Osteoblast (primary cell): ENCODE data around the gene ARHGEF1. TPM values are rescaled to one million over a fixed set of nuclear protein-coding genes. Genes with fewer than 3 reads are reported as not detected.

Experiments used
- DNase-seq: peaks from one replicate; pipeline ENCODE4 v3.0.0; 2011; ENCODE audit warnings: low spot score, mixed read lengths; ENCODE audit not compliant: insufficient read length; ENCODE audit errors: missing footprints
- H2AFZ ChIP-seq: 2 replicates; pipeline ENCODE4 v1.6.0; 2011; ENCODE audit warnings: mild to moderate bottlenecking, low read length
- H3K27ac ChIP-seq: 2 replicates; pipeline ENCODE4 v1.5.1; 2011; ENCODE audit warnings: mild to moderate bottlenecking, low read depth, low read length, moderate library complexity
- H3K27me3 ChIP-seq: 2 replicates; pipeline ENCODE4 v1.6.0; 2012; ENCODE audit warnings: mild to moderate bottlenecking, control low read depth, inconsistent platforms, low read length, moderate library complexity; ENCODE audit not compliant: insufficient read depth
- H3K36me3 ChIP-seq: 2 replicates; pipeline ENCODE4 v1.5.1; 2011; ENCODE audit warnings: mild to moderate bottlenecking, low read length, control low read depth, moderate library complexity; ENCODE audit not compliant: insufficient read depth
- H3K4me1 ChIP-seq: 2 replicates; pipeline ENCODE4 v1.5.1; 2011; ENCODE audit warnings: mild to moderate bottlenecking, low read length, control low read depth, moderate library complexity; ENCODE audit not compliant: insufficient read depth
- H3K4me2 ChIP-seq: 2 replicates; pipeline ENCODE4 v1.6.0; 2011; ENCODE audit warnings: mild to moderate bottlenecking, low read length; ENCODE audit not compliant: insufficient read depth
- H3K4me3 ChIP-seq: fragments of 200-600 bp; sonication (generic); 3 replicates; pipeline ENCODE4 v1.5.1; 2012; ENCODE audit warnings: mild to moderate bottlenecking, low read length, inconsistent platforms; ENCODE audit not compliant: insufficient read depth
- H3K79me2 ChIP-seq: 2 replicates; pipeline ENCODE4 v1.6.0; 2012; ENCODE audit warnings: mild to moderate bottlenecking, low read length, control low read depth, inconsistent platforms; ENCODE audit not compliant: insufficient read depth
- H3K9me3 ChIP-seq: 2 replicates; pipeline ENCODE4 v1.5.1; 2011; ENCODE audit warnings: low read depth, low read length, control low read depth
- H4K20me1 ChIP-seq: 2 replicates; pipeline ENCODE4 v1.6.0; 2012; ENCODE audit warnings: mild to moderate bottlenecking, low read length, control low read depth; ENCODE audit not compliant: insufficient read depth
- total RNA-seq: library from RNA; depleted of rRNA; stranded (reverse); fragments of >200 nt; gene quantifications from 2 replicates; pipeline ENCODE4 v1.2.3, GENCODE V29; 2012
- TF ChIP-seq, protein P1 (sequence below): IDR thresholded peaks from 2 replicates; pipeline ENCODE4 v1.5.1; 2011; ENCODE audit warnings: mild to moderate bottlenecking, low read depth, low read length, moderate library complexity; ENCODE audit errors: extremely low read depth

Gene ARHGEF1
- total RNA-seq, 1 donor: 31.8 TPM

DNA sequence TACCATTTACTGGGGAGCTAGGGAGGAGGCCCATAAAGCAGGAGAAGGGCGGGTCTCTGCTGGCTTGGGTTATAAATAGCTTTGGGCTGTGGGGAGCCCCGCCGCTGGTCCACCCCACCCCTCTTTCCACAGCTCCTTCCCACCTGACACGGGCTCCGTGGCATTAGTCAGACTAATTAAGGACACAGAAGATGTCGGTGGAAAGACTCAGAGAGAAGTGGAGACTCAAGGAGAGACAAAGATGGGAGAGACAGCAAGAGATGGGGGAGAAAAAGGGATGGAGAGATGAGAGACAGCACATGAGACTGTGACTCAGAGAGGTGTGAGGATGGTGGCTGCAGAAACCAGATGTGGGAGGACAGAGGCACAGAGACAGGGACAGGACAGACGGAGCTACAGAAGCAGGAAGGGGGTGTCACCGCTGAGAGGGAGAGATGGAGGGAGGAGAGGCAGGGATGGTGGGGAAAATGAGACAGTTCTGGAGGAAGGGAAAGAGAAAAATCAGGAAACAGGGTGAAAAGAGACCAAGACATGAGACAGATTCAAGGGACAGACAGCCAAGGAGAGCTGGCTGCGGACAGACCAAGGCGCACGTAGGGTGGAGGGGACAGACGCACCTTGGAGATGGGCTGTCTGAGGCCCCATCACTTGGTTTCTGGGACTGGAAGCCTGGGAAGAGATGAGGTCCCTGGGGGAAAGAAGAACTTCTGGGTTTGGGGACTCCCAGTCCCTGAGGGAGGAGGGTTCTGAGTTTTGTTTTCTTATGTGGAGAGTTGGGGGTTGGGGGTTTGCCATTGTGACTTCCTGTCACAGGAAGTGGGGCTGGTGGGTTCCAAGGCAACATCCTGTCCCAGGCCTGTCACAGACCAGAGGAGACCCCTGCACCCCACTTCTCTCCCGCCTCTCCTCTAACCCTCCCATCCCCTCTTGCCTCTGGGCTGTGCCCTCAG, 4.1 kb downstream of the ARHGEF1 start:
- no peak overlapping the region for H3K4me3 ChIP-seq
- H2AFZ ChIP-seq: no peak overlapping the region
- peak; percentile 93 for DNase-seq
- H3K9me3 ChIP-seq: no peaks in the 10 kb centered on the region
- H3K36me3 ChIP-seq: peaks cover 20% of the 10 kb centered on the region
- H3K27ac ChIP-seq: no peak overlapping the region
- H3K27me3 ChIP-seq: no peaks in the 10 kb centered on the region
- peaks cover 47% of the 10 kb centered on the region for H4K20me1 ChIP-seq
- H3K4me1 ChIP-seq: peaks cover 24% of the 10 kb centered on the region
- peaks cover 39% of the 10 kb centered on the region for H3K79me2 ChIP-seq
- H3K4me2 ChIP-seq: no peak overlapping the region
- TF ChIP-seq, protein P1, sequence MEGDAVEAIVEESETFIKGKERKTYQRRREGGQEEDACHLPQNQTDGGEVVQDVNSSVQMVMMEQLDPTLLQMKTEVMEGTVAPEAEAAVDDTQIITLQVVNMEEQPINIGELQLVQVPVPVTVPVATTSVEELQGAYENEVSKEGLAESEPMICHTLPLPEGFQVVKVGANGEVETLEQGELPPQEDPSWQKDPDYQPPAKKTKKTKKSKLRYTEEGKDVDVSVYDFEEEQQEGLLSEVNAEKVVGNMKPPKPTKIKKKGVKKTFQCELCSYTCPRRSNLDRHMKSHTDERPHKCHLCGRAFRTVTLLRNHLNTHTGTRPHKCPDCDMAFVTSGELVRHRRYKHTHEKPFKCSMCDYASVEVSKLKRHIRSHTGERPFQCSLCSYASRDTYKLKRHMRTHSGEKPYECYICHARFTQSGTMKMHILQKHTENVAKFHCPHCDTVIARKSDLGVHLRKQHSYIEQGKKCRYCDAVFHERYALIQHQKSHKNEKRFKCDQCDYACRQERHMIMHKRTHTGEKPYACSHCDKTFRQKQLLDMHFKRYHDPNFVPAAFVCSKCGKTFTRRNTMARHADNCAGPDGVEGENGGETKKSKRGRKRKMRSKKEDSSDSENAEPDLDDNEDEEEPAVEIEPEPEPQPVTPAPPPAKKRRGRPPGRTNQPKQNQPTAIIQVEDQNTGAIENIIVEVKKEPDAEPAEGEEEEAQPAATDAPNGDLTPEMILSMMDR: no peak

DNA sequence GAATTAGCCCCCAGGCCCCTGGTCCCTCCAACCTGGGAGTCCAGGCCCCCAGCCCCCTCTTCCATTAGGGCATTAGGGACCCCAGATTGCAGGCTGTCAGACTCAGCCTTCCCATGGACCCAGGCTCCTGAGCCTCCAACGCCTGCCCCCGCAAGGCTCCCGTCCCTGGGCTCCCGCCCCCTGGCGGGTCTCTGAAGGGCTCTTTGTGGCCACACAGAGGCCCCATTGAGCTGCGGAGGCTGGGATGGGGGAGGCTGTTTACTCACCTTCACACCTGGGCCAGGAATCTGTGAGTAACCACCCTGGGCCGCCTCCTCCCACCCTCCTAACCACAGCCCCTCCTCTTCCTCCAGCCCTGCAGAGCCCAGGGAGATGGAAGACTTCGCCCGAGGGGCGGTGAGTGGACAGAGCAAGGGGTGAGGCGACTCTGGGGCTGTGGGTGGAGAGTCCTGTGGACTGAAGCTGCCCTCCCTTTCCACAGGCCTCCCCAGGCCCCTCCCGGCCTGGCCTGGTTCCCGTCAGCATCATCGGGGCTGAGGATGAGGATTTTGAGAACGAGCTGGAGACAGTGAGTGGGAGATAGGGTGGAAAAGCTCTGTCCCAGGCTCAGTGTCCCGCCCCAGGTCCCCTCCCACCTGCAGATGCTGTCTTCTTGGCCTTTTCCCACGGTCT, 4.9 kb downstream of the ARHGEF1 start:
- Histone ChIP-seq H3K36me3 (peaks cover 24% of the 10 kb centered on the region), H4K20me1 (peaks cover 47% of the 10 kb centered on the region), H3K27ac (no peak overlapping the region), H2AFZ (no peak overlapping the region), H3K4me2 (no peak overlapping the region), H3K4me1 (peaks cover 24% of the 10 kb centered on the region), H3K4me3 (no peak overlapping the region), H3K27me3 (no peaks in the 10 kb centered on the region), H3K79me2 (peaks cover 41% of the 10 kb centered on the region), H3K9me3 (no peaks in the 10 kb centered on the region)
- peak; percentile 96 for DNase-seq
- TF ChIP-seq, protein P1: no peak

DNA sequence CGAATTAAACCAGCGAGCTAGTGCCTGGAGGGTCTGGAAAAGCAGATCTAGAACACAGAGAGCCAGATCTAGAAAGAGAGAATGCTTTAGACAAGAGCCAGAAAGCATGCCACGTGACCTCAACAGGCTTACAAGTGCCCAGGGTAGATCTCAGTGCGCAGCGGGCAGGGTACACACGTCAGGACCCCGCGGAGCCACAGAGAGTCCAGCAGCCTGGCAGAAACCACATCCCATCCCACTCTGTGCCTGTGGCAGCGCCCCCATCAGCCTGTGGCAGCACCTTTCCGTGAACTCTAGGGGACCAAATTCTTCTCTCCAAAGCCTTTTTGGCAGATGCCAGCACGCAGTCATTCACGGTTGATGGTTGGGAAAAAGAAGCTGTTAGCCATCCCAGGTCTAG, 5.9 kb downstream of the ARHGEF1 start:
- no peaks in the 10 kb centered on the region for H3K27me3 ChIP-seq
- H3K79me2 ChIP-seq: peaks cover 41% of the 10 kb centered on the region
- peaks cover 20% of the 10 kb centered on the region for H3K4me1 ChIP-seq
- H3K4me3 ChIP-seq: no peak overlapping the region
- TF ChIP-seq, protein P1: no peak
- DNase-seq: no peak
- peaks cover 47% of the 10 kb centered on the region for H4K20me1 ChIP-seq
- H2AFZ ChIP-seq: no peak overlapping the region
- peaks cover 24% of the 10 kb centered on the region for H3K36me3 ChIP-seq
- no peak overlapping the region for H3K27ac ChIP-seq
- no peak overlapping the region for H3K4me2 ChIP-seq
- H3K9me3 ChIP-seq: no peaks in the 10 kb centered on the region

DNA sequence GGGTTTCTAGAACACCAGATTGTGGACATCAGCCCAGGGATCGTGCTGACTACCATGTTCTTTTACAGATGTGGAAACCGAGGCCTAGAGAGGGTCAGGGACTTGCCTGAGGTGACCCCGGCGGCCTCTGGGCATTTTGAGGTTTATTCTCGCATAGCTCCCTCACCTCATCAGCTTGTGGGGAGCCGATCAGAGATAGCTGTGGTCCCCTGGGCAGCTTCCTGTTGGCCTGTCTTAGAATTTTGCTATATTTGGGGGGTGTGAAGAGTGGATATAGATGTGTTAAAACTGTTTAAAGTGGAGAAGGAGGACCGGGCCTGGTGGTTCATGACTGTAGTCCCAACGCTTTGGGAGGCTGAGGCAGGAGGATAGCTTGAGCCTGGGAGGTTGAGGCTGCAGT, 6.9 kb downstream of the ARHGEF1 start:
- DNase-seq: no peak
- Histone ChIP-seq H3K4me3 (no peak overlapping the region), H3K4me2 (no peak overlapping the region), H3K36me3 (peaks cover 30% of the 10 kb centered on the region), H2AFZ (no peak overlapping the region), H3K27me3 (no peaks in the 10 kb centered on the region), H4K20me1 (peaks cover 46% of the 10 kb centered on the region), H3K27ac (no peak overlapping the region), H3K79me2 (peaks cover 34% of the 10 kb centered on the region), H3K4me1 (peaks cover 15% of the 10 kb centered on the region), H3K9me3 (no peaks in the 10 kb centered on the region)
- TF ChIP-seq, protein P1: no peak
